Lower leg skin (tissue), 4 donors: Measurements from ENCODE around the gene KCNS3. TPM values are rescaled to one million over a fixed set of nuclear protein-coding genes. Genes with fewer than 3 reads are reported as not detected.

Source experiments
- DNase-seq, 2 donors: peaks; one replicate each; pipeline ENCODE4 v3.0.0-alpha.2; 2019; ENCODE audit warnings: low spot score in 2 of 2
- H3K4me3 ChIP-seq: fragments of 200-600 bp; sonication (generic); 2 replicates; pipeline ENCODE4 v1.5.1; 2017; ENCODE audit warnings: mild to moderate bottlenecking, low read depth; ENCODE audit not compliant: poor library complexity, severe bottlenecking
- POLR2A ChIP-seq, 2 donors: fragments of 450-650 bp; IDR thresholded peaks; one replicate each; pipeline ENCODE4 v1.6.1; 2016 to 2017; ENCODE audit warnings: antibody characterized with exemption in 2 of 2, mild to moderate bottlenecking in 1 of 2, moderate library complexity in 1 of 2
- WGBS, 2 donors: methylation state at CpG; one replicate each; pipeline ENCODE4 v1.1.5; 2018; 5-methylcytosine and 5-hydroxymethylcytosine counted together
- intact Hi-C: fragments of 100-400 bp; cut with DNase I; formaldehyde crosslinking; loops from one replicate; pipeline ENCODE4 v1.15.0; 2023; ENCODE audit warnings: low total_unique reads
- total RNA-seq, 4 donors: library from RNA; depleted of rRNA; stranded (reverse); fragments of >200 nt; gene quantifications; one replicate each; pipeline ENCODE4 v1.1.0, GENCODE V29; 2016
- TF ChIP-seq, protein P1 (sequence below), 3 donors: fragments of 450-650 bp; IDR thresholded peaks; one replicate each; pipeline ENCODE4 v1.5.1; 2016; ENCODE audit warnings: antibody characterized with exemption in 3 of 3, mild to moderate bottlenecking in 3 of 3, moderate library complexity in 2 of 3

The KCNS3 gene
- total RNA-seq, 4 donors from 2014 or later = 11.0 to 35.4 (median 17.9) TPM

DNA sequence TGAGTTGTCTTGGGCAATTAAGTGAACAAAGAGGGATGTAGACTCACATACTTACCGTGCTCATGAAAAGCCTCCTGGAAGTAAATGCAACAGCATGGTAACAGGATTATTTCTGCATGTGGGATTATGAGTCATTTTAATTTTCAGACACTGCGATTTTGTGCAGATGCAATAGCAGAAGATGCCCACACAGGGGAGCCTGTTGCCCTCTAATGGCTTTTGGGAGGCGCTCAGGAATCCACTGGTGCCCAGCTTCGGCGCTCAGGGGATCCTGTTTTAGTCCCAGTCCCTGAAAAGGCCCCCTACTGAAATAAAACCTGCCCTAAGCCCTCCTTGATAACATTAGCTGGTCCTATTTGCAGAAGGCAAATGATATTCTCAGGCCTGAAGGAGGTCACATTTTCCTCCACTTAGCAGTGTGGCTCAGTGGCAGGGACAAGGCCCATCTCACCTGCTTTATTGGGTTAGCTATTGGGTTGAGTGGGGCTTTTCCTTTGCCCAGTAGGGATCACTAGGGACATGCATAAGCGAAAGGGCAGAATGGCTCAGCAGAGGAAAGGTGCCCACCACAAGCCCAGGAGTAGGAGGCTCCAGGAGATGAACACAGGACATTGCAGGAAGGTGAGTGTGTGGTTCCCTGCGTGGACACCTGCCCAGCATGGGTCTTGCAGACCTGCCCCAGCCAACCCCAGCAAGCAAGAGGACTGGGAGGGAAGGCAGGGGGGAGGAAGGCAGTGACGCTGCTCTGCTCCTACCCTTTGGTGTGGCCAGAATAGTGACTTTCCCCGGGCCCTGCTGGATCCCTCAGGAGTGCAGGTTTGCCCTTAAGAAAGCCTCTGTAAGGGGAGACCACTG is 26.5 kb upstream of the KCNS3 start:
- peak in 1 of 2 donors; percentile 25 for DNase-seq
- WGBS, 2 donors = 40% methylated on average over 9 of the region's 9 CpGs
- TF ChIP-seq, protein P1, sequence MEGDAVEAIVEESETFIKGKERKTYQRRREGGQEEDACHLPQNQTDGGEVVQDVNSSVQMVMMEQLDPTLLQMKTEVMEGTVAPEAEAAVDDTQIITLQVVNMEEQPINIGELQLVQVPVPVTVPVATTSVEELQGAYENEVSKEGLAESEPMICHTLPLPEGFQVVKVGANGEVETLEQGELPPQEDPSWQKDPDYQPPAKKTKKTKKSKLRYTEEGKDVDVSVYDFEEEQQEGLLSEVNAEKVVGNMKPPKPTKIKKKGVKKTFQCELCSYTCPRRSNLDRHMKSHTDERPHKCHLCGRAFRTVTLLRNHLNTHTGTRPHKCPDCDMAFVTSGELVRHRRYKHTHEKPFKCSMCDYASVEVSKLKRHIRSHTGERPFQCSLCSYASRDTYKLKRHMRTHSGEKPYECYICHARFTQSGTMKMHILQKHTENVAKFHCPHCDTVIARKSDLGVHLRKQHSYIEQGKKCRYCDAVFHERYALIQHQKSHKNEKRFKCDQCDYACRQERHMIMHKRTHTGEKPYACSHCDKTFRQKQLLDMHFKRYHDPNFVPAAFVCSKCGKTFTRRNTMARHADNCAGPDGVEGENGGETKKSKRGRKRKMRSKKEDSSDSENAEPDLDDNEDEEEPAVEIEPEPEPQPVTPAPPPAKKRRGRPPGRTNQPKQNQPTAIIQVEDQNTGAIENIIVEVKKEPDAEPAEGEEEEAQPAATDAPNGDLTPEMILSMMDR (IDR thresholded peaks at IDR 0.05) = peak in 1 of 3 donors; percentile 51
- TF ChIP-seq POLR2A (IDR thresholded peaks at IDR 0.05) = no peak

DNA sequence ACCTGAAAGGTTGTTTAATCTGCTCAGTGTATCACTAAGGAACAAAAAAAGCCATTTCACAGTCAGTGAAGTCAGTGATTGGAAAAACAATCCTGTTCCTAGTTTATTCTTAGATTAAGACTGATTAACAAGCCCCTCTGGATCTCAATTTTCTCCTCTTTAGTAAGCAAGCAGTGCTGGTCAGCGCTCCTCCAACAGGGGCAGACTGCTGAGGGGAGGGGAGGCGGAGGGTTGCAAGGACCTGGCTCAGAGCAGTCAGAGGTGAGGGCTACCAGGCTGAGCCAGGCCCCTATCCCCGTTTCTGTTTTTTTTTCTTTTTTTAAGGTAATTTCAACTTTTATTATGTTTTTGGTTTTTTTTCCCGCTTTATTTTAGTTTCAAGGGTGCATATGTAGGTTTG is 24.7 kb upstream of the KCNS3 start:
- TF ChIP-seq, protein P1 (IDR thresholded peaks at IDR 0.05) = no peak
- no peak for TF ChIP-seq POLR2A (IDR thresholded peaks at IDR 0.05)
- WGBS, 2 donors = 71% methylated on average over 4 of the region's 4 CpGs
- intact Hi-C loops = loop anchor here (5.0 kb wide), 1 partner anchor 329 kb away; no protein-coding TSS in a partner anchor
- H3K4me3 ChIP-seq = no peak overlapping the region
- no peak for DNase-seq

More for the DNA sequence above, 26.5 kb upstream of the KCNS3 start:
- intact Hi-C loops = loop anchor here (5.0 kb wide), 1 partner anchor 330 kb away; no protein-coding TSS in a partner anchor
- H3K4me3 ChIP-seq = no peak overlapping the region

DNA sequence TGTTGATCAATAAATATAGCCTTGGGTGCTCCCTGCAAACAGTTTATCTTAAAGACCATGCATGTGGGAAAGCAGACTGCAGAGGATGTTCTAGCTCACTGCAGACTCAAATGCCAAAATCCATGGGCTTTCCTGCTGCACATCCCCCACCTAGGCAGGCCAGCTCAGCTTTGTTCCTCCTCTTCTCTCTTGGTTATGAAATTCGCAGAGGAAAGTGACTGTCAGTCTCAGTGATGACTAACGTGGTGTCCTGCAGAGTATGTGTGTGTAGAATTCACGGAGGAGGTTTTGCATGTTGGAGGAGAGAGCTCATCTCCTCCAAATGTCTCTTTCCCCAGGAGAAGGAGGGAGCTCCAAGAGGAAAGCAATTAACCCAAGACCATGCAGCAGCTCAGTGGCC is 21.4 kb upstream of the KCNS3 start:
- TF ChIP-seq, protein P1 (IDR thresholded peaks at IDR 0.05) = no peak
- no peak for TF ChIP-seq POLR2A (IDR thresholded peaks at IDR 0.05)
- 55 to 60% methylated on average over 3 of the region's 3 CpGs for WGBS, 2 donors
- intact Hi-C loops = no loop called here
- H3K4me3 ChIP-seq = no peak overlapping the region
- DNase-seq = no peak

DNA sequence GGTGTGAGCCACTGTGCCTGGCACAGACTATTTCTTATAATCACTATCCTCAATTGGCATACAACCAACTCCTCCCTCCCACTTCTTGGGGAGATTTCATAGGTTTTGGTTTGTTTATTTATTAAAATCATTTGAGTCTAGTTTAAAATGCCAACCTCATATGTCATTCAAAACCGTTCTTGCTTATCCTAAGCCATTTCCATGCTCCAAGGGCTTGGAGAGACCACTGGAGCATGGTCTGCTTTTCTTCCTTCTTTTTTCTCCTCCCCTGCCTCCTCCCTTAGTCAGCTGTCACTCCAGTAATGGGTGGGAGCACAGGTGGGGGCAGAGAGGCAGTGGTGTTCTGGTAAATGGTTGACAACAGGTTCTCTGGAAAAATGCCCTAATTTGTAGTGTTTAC is 20.4 kb upstream of the KCNS3 start:
- 64 to 65% methylated on average over 1 of the region's 1 CpG for WGBS, 2 donors
- no peak for TF ChIP-seq POLR2A (IDR thresholded peaks at IDR 0.05)
- TF ChIP-seq, protein P1 (IDR thresholded peaks at IDR 0.05) = no peak
- no peak for DNase-seq
- H3K4me3 ChIP-seq = no peak overlapping the region
- intact Hi-C loops = no loop called here

DNA sequence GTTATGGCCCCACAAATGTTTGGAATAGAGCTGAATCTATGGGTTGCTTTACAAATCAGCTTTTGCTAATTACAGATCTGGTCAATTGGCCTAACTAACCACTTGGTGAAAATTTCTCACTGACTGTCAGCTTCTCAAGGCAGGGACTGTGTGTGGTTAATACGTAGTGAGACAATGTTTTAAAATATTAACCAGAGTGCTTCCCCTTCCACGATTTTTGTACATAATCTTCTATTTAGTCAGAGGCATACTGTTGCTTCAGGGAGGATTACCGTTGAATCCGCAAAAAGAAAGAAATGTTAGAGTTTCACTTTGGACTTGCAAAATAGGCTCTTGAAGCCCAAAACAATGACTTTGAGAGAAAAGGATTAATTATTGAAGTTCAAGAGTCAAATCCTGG is 14.9 kb upstream of the KCNS3 start:
- 55 to 76% methylated on average over 4 of the region's 4 CpGs for WGBS, 2 donors
- no peak for TF ChIP-seq POLR2A (IDR thresholded peaks at IDR 0.05)
- TF ChIP-seq, protein P1 (IDR thresholded peaks at IDR 0.05) = no peak
- H3K4me3 ChIP-seq = no peak overlapping the region
- intact Hi-C loops = no loop called here
- no peak for DNase-seq
